Suprapubic skin (tissue), 4 donors: ENCODE results near the gene IGF1. TPM values are rescaled to one million over a fixed set of nuclear protein-coding genes. Genes with fewer than 3 reads are reported as not detected.
A peak's percentile ranks its signal among the peaks of the same experiment; 100 is the strongest.

Experiments
- DNase-seq, 2 donors: peaks; one replicate each; pipeline ENCODE4 v3.0.0-alpha.2; 2019; ENCODE audit warnings: low spot score in 2 of 2
- H3K27ac ChIP-seq: fragments of 200-600 bp; sonication (generic); one replicate; pipeline ENCODE4 v1.5.1; 2019
- H3K27me3 ChIP-seq: fragments of 200-600 bp; sonication (generic); one replicate; pipeline ENCODE4 v1.5.1; 2019
- H3K36me3 ChIP-seq: fragments of 200-600 bp; sonication (generic); one replicate; pipeline ENCODE4 v1.5.1; 2019
- H3K4me1 ChIP-seq: fragments of 200-600 bp; sonication (generic); one replicate; pipeline ENCODE4 v1.5.1; 2019
- H3K4me3 ChIP-seq: fragments of 200-600 bp; sonication (generic); one replicate; pipeline ENCODE4 v1.5.1; 2019; ENCODE audit warnings: mild to moderate bottlenecking
- H3K9me3 ChIP-seq: fragments of 200-600 bp; sonication (generic); one replicate; pipeline ENCODE4 v1.5.1; 2019
- EP300 ChIP-seq: sonication (generic); formaldehyde crosslinking; IDR thresholded peaks from one replicate; pipeline ENCODE4 v1.6.1; 2017; ENCODE audit warnings: antibody characterized with exemption
- POLR2A ChIP-seq, 2 donors: fragments of 450-650 bp; IDR thresholded peaks; one replicate each; pipeline ENCODE4 v1.6.1; 2017; ENCODE audit warnings: antibody characterized with exemption in 2 of 2, mild to moderate bottlenecking in 2 of 2, moderate library complexity in 2 of 2
- POLR2AphosphoS5 ChIP-seq, 3 donors: sonication (generic); formaldehyde crosslinking; IDR thresholded peaks; one replicate each; pipeline ENCODE4 v1.6.1; 2017; ENCODE audit warnings: antibody characterized with exemption in 3 of 3
- WGBS: methylation state at CpG from one replicate; pipeline ENCODE4 v1.1.5; 2018; 5-methylcytosine and 5-hydroxymethylcytosine counted together
- total RNA-seq, 4 donors: library from RNA; depleted of rRNA; stranded (reverse); fragments of >200 nt; gene quantifications; one replicate each; pipeline ENCODE4 v1.1.0, GENCODE V29; 2016
- TF ChIP-seq, protein P1 (sequence below), 2 donors: fragments of 200-600 bp in 1 of 2; fragments of 450-650 bp in 1 of 2; sonication (generic) in 1 of 2; IDR thresholded peaks; one replicate each; pipeline ENCODE4 v1.5.1; 2016 to 2019; ENCODE audit warnings: antibody characterized with exemption in 2 of 2, mild to moderate bottlenecking in 1 of 2, moderate library complexity in 1 of 2

Gene IGF1
- total RNA-seq, 4 donors from 2014 or later, result 5.9 to 19.7 (median 11.7) TPM

DNA sequence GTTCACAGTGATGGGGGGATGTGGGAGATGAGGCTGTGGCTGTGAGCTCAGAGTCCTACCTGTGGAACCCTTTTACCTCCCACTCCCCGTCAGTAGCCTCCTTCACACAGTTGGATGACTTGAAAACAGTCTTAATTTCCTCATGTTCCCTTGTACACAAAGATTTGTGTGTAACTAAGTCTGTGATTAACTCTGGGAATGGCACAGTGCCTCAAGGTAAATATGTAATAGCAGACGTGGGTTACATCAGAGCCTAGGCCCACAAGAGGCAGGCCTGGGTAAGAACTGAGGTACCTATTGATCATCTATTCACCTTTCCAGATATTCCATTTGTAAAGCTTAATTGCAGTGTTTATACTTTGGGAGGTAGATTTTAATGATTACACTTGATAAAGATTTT, 5.8 kb upstream of the IGF1 start:
- H3K4me3 ChIP-seq, result no peak overlapping the region
- no peaks in the 10 kb centered on the region for H3K36me3 ChIP-seq
- no peaks in the 10 kb centered on the region for H3K27me3 ChIP-seq
- WGBS, result 85% methylated on average over 2 of the region's 2 CpGs
- H3K27ac ChIP-seq, result no peak overlapping the region
- no peaks in the 10 kb centered on the region for H3K9me3 ChIP-seq
- TF ChIP-seq EP300 (no peak), POLR2A (IDR thresholded peaks at IDR 0.05) (no peak)
- no peak for DNase-seq
- H3K4me1 ChIP-seq, result peaks cover 6% of the 10 kb centered on the region

DNA sequence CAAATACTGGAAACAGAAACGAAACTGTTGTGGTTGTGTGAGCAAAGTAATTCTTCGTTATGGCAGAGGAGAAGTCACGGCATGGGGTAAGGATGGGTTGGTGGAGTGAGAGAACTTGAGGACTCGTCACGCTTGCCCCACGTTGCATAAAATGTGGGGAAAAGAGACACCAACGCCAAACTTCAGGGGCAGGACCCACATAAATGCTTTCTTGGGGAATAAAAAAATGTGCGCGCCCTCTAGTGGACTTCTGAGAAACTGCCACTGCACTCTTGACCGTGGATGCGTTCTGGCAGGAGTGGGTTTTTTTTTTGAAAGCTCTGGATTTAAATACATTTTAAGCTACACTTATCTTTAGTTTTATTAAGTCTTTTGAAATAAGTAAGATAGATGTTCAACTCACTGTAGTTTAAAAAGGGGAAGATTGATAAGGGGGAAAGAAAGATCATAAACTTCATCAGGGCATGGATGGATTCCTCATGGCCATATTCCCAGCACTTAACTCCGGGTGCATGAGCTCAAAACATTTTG, 4.1 kb upstream of the IGF1 start:
- no peaks in the 10 kb centered on the region for H3K27me3 ChIP-seq
- H3K9me3 ChIP-seq, result no peaks in the 10 kb centered on the region
- TF ChIP-seq EP300, result no peak
- no peak for TF ChIP-seq POLR2AphosphoS5 (IDR thresholded peaks at IDR 0.05)
- TF ChIP-seq, protein P1, sequence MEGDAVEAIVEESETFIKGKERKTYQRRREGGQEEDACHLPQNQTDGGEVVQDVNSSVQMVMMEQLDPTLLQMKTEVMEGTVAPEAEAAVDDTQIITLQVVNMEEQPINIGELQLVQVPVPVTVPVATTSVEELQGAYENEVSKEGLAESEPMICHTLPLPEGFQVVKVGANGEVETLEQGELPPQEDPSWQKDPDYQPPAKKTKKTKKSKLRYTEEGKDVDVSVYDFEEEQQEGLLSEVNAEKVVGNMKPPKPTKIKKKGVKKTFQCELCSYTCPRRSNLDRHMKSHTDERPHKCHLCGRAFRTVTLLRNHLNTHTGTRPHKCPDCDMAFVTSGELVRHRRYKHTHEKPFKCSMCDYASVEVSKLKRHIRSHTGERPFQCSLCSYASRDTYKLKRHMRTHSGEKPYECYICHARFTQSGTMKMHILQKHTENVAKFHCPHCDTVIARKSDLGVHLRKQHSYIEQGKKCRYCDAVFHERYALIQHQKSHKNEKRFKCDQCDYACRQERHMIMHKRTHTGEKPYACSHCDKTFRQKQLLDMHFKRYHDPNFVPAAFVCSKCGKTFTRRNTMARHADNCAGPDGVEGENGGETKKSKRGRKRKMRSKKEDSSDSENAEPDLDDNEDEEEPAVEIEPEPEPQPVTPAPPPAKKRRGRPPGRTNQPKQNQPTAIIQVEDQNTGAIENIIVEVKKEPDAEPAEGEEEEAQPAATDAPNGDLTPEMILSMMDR (IDR thresholded peaks at IDR 0.05), result peak; percentile 85 to 87
- H3K4me1 ChIP-seq, result peaks cover 10% of the 10 kb centered on the region
- WGBS, result 10% methylated on average over 12 of the region's 12 CpGs
- DNase-seq, result peak in 1 of 2 donors; percentile 76
- H3K4me3 ChIP-seq, result no peak overlapping the region
- H3K27ac ChIP-seq, result no peak overlapping the region
- no peaks in the 10 kb centered on the region for H3K36me3 ChIP-seq

DNA sequence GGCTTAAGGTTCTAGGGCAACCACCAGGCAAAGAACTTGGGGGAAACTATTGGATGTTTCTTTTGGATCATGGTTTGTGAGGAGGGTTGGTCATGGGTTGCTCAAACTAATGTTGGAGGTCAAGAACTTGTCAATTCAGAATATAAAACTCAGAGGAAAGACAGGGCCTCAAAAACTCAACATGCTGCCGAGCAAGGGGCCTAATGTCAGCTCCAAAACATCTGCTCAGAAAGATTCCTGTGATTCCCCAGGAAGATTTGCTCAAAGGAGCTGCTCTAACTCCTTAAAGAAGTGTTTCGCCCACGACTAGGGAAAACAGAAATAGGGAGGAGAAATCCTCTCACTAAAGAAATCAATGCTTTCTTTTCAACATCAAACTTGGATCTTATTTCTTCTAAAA, 3.7 kb upstream of the IGF1 start:
- Histone ChIP-seq H3K27me3 (no peaks in the 10 kb centered on the region), H3K27ac (no peak overlapping the region), H3K4me3 (no peak overlapping the region), H3K9me3 (no peaks in the 10 kb centered on the region), H3K4me1 (peaks cover 15% of the 10 kb centered on the region), H3K36me3 (no peaks in the 10 kb centered on the region)
- 45% methylated on average over 3 of the region's 3 CpGs for WGBS
- no peak for TF ChIP-seq POLR2AphosphoS5 (IDR thresholded peaks at IDR 0.05)
- no peak for TF ChIP-seq POLR2A (IDR thresholded peaks at IDR 0.05)
- TF ChIP-seq, protein P1 (IDR thresholded peaks at IDR 0.05), result no peak
- TF ChIP-seq EP300, result no peak
- DNase-seq, result no peak

DNA sequence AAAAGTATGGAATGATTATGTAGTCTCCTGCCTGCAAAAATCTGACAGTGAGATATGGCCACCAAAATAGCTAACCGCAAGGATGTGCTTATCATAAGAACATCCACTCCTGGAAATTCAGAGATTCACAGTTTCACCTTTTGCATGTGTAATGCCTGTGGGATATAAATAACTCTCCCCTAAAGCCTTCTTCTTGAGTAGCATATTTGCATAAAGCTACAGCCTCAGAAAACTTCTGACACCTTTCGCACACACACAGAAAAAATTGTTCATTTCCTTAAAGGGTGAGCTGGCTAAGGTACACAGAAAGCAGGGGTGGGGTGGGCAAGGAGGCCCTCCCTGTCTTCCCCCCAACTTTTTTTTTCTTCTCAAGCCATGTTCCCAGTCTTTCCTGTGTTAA, 3.1 kb upstream of the IGF1 start:
- Histone ChIP-seq H3K9me3 (no peaks in the 10 kb centered on the region), H3K27me3 (no peaks in the 10 kb centered on the region), H3K27ac (no peak overlapping the region), H3K36me3 (no peaks in the 10 kb centered on the region), H3K4me1 (peaks cover 20% of the 10 kb centered on the region), H3K4me3 (no peak overlapping the region)
- DNase-seq, result no peak
- WGBS, result 98% methylated on average over 2 of the region's 2 CpGs
- TF ChIP-seq POLR2A (IDR thresholded peaks at IDR 0.05), result no peak
- TF ChIP-seq, protein P1 (IDR thresholded peaks at IDR 0.05), result no peak
- no peak for TF ChIP-seq EP300
- TF ChIP-seq POLR2AphosphoS5 (IDR thresholded peaks at IDR 0.05), result no peak

DNA sequence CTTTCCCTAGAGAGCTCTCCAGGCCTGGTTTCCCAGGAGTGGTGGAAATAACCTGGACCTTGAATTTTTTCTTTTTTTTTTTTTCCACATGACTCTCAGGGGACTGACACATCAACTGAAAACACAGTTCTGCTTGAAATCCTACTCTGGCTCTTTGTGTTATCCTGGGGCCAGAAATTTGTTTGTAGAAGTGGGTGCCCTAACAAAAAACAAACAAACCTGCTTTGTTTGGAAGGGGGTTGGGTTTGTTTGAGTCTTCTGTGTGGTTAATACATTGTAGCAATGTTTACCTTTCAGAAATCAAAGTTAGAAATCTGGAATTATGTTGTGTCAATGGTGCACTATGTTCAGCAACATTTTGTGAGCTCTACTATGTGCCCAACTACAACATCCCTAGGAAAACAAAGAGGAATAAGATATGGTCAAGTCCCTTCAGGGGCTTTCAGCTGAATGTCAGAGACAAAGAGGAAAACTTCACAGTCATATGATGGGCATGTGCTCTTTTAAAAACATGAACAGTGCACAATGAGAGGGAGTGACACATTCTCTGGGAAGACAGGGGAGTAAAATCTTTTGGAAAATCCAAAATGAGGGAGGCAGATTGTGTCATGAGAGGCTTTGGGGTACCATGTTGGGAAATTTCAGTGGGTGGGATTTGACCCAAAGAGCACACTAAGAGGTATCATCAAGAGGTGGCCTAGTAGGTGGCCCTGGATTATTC, 1.5 kb upstream of the IGF1 start:
- no peak for DNase-seq
- no peaks in the 10 kb centered on the region for H3K36me3 ChIP-seq
- H3K27ac ChIP-seq, result no peak overlapping the region
- H3K27me3 ChIP-seq, result no peaks in the 10 kb centered on the region
- H3K4me1 ChIP-seq, result peaks cover 21% of the 10 kb centered on the region
- TF ChIP-seq EP300, result no peak
- TF ChIP-seq POLR2AphosphoS5 (IDR thresholded peaks at IDR 0.05), result no peak
- TF ChIP-seq POLR2A (IDR thresholded peaks at IDR 0.05), result no peak
- TF ChIP-seq, protein P1 (IDR thresholded peaks at IDR 0.05), result no peak
- H3K9me3 ChIP-seq, result no peaks in the 10 kb centered on the region
- no peak overlapping the region for H3K4me3 ChIP-seq
